Measurements from ENCODE around the gene SLC27A6.
"Not testable (repeated sequence)": the region's sequence is repeated elsewhere in the genome, so short reads cannot be mapped to it uniquely, and the experiment has no call there.

The SLC27A6 gene

GRCh38 chr5:129018837-129019236, 53.5 kb downstream of the SLC27A6 start:
- H3K27me3 ChIP-seq (ENCODE audit: control insufficient read depth, insufficient read depth, low read length), result no peaks in the 10 kb centered on the region
- H3K27ac ChIP-seq (ENCODE audit: low read depth, low read length), result no peak overlapping the region
- H3K4me1 ChIP-seq (ENCODE audit: control insufficient read depth, insufficient read depth, low read length), result no peaks in the 10 kb centered on the region
- no peaks in the 10 kb centered on the region for H3K36me3 ChIP-seq (ENCODE audit: control insufficient read depth, insufficient read depth, low read length)
- H3K4me3 ChIP-seq (ENCODE audit: low read length), result no peak overlapping the region
- H3K9ac ChIP-seq (ENCODE audit: low read length), result no peak overlapping the region

- Histone ChIP-seq H3K36me3 (ENCODE audit: control insufficient read depth, insufficient read depth, low read length) (no peaks in the 10 kb centered on the region), H3K27ac (ENCODE audit: low read depth, low read length) (no peak overlapping the region), H3K27me3 (ENCODE audit: control insufficient read depth, insufficient read depth, low read length) (no peaks in the 10 kb centered on the region), H3K4me3 (ENCODE audit: low read length) (no peak overlapping the region), H3K9ac (ENCODE audit: low read length) (no peak overlapping the region), H3K4me1 (ENCODE audit: control insufficient read depth, insufficient read depth, low read length) (no peaks in the 10 kb centered on the region)
Observed at GRCh38 chr5:129019401-129019908, 54.2 kb downstream of the SLC27A6 start.

GRCh38 chr5:129020683-129021082, 55.4 kb downstream of the SLC27A6 start:
- no peak overlapping the region for H3K27ac ChIP-seq (ENCODE audit: low read depth, low read length)
- H3K4me3 ChIP-seq (ENCODE audit: low read length), result no peak overlapping the region
- no peaks in the 10 kb centered on the region for H3K36me3 ChIP-seq (ENCODE audit: control insufficient read depth, insufficient read depth, low read length)
- no peak overlapping the region for H3K9ac ChIP-seq (ENCODE audit: low read length)
- no peaks in the 10 kb centered on the region for H3K4me1 ChIP-seq (ENCODE audit: control insufficient read depth, insufficient read depth, low read length)
- no peaks in the 10 kb centered on the region for H3K27me3 ChIP-seq (ENCODE audit: control insufficient read depth, insufficient read depth, low read length)

- no peaks in the 10 kb centered on the region for H3K27me3 ChIP-seq (ENCODE audit: control insufficient read depth, insufficient read depth, low read length)
- no peak overlapping the region for H3K4me3 ChIP-seq (ENCODE audit: low read length)
- H3K9ac ChIP-seq (ENCODE audit: low read length), result no peak overlapping the region
- no peak overlapping the region for H3K27ac ChIP-seq (ENCODE audit: low read depth, low read length)
- H3K4me1 ChIP-seq (ENCODE audit: control insufficient read depth, insufficient read depth, low read length), result no peaks in the 10 kb centered on the region
- H3K36me3 ChIP-seq (ENCODE audit: control insufficient read depth, insufficient read depth, low read length), result no peaks in the 10 kb centered on the region
Observed at GRCh38 chr5:129021744-129022143, 56.5 kb downstream of the SLC27A6 start.

GRCh38 chr5:129022599-129022998, 57.3 kb downstream of the SLC27A6 start:
- Histone ChIP-seq H3K36me3 (ENCODE audit: control insufficient read depth, insufficient read depth, low read length) (no peaks in the 10 kb centered on the region), H3K27me3 (ENCODE audit: control insufficient read depth, insufficient read depth, low read length) (no peaks in the 10 kb centered on the region), H3K4me3 (ENCODE audit: low read length) (no peak overlapping the region), H3K27ac (ENCODE audit: low read depth, low read length) (no peak overlapping the region), H3K4me1 (ENCODE audit: control insufficient read depth, insufficient read depth, low read length) (no peaks in the 10 kb centered on the region), H3K9ac (ENCODE audit: low read length) (no peak overlapping the region)

GRCh38 chr5:129027260-129027659, 62.0 kb downstream of the SLC27A6 start:
- no peaks in the 10 kb centered on the region for H3K4me1 ChIP-seq (ENCODE audit: control insufficient read depth, insufficient read depth, low read length)
- no peak overlapping the region for H3K4me3 ChIP-seq (ENCODE audit: low read length)
- no peak overlapping the region for H3K27ac ChIP-seq (ENCODE audit: low read depth, low read length)
- no peaks in the 10 kb centered on the region for H3K27me3 ChIP-seq (ENCODE audit: control insufficient read depth, insufficient read depth, low read length)
- H3K9ac ChIP-seq (ENCODE audit: low read length), result no peak overlapping the region
- no peaks in the 10 kb centered on the region for H3K36me3 ChIP-seq (ENCODE audit: control insufficient read depth, insufficient read depth, low read length)

GRCh38 chr5:129031886-129032683, 66.8 kb downstream of the SLC27A6 start:
- no peak overlapping the region for H3K27ac ChIP-seq (ENCODE audit: low read depth, low read length)
- H3K27me3 ChIP-seq (ENCODE audit: control insufficient read depth, insufficient read depth, low read length), result no peaks in the 10 kb centered on the region
- H3K4me1 ChIP-seq (ENCODE audit: control insufficient read depth, insufficient read depth, low read length), result no peaks in the 10 kb centered on the region
- H3K4me3 ChIP-seq (ENCODE audit: low read length), result no peak overlapping the region
- H3K9ac ChIP-seq (ENCODE audit: low read length), result no peak overlapping the region
- no peaks in the 10 kb centered on the region for H3K36me3 ChIP-seq (ENCODE audit: control insufficient read depth, insufficient read depth, low read length)

- H3K4me1 ChIP-seq (ENCODE audit: control insufficient read depth, insufficient read depth, low read length); H3K9ac ChIP-seq (ENCODE audit: low read length); H3K27me3 ChIP-seq (ENCODE audit: control insufficient read depth, insufficient read depth, low read length); H3K4me3 ChIP-seq (ENCODE audit: low read length); H3K27ac ChIP-seq (ENCODE audit: low read depth, low read length); H3K36me3 ChIP-seq (ENCODE audit: control insufficient read depth, insufficient read depth, low read length): not testable (repeated sequence)
Observed at GRCh38 chr5:129036257-129036656, 71.0 kb downstream of the SLC27A6 start.

- no peaks in the 10 kb centered on the region for H3K4me1 ChIP-seq (ENCODE audit: control insufficient read depth, insufficient read depth, low read length)
- no peaks in the 10 kb centered on the region for H3K36me3 ChIP-seq (ENCODE audit: control insufficient read depth, insufficient read depth, low read length)
- H3K9ac ChIP-seq (ENCODE audit: low read length), result no peak overlapping the region
- no peaks in the 10 kb centered on the region for H3K27me3 ChIP-seq (ENCODE audit: control insufficient read depth, insufficient read depth, low read length)
- no peak overlapping the region for H3K4me3 ChIP-seq (ENCODE audit: low read length)
- no peak overlapping the region for H3K27ac ChIP-seq (ENCODE audit: low read depth, low read length)
Observed at GRCh38 chr5:129041196-129041881, 76.1 kb downstream of the SLC27A6 start.

- Histone ChIP-seq H3K27me3 (ENCODE audit: control insufficient read depth, insufficient read depth, low read length) (no peaks in the 10 kb centered on the region), H3K36me3 (ENCODE audit: control insufficient read depth, insufficient read depth, low read length) (no peaks in the 10 kb centered on the region), H3K27ac (ENCODE audit: low read depth, low read length) (no peak overlapping the region), H3K4me3 (ENCODE audit: low read length) (no peak overlapping the region), H3K4me1 (ENCODE audit: control insufficient read depth, insufficient read depth, low read length) (no peaks in the 10 kb centered on the region), H3K9ac (ENCODE audit: low read length) (no peak overlapping the region)
Observed at GRCh38 chr5:129042306-129042705, 77.0 kb downstream of the SLC27A6 start.

GRCh38 chr5:129043894-129044293, 78.6 kb downstream of the SLC27A6 start:
- H3K9ac ChIP-seq (ENCODE audit: low read length), result no peak overlapping the region
- H3K36me3 ChIP-seq (ENCODE audit: control insufficient read depth, insufficient read depth, low read length), result no peaks in the 10 kb centered on the region
- H3K27ac ChIP-seq (ENCODE audit: low read depth, low read length), result no peak overlapping the region
- no peaks in the 10 kb centered on the region for H3K4me1 ChIP-seq (ENCODE audit: control insufficient read depth, insufficient read depth, low read length)
- H3K27me3 ChIP-seq (ENCODE audit: control insufficient read depth, insufficient read depth, low read length), result no peaks in the 10 kb centered on the region
- no peak overlapping the region for H3K4me3 ChIP-seq (ENCODE audit: low read length)

- Histone ChIP-seq H3K27me3 (ENCODE audit: control insufficient read depth, insufficient read depth, low read length) (no peaks in the 10 kb centered on the region), H3K36me3 (ENCODE audit: control insufficient read depth, insufficient read depth, low read length) (no peaks in the 10 kb centered on the region), H3K9ac (ENCODE audit: low read length) (no peak overlapping the region), H3K27ac (ENCODE audit: low read depth, low read length) (no peak overlapping the region), H3K4me3 (ENCODE audit: low read length) (no peak overlapping the region), H3K4me1 (ENCODE audit: control insufficient read depth, insufficient read depth, low read length) (no peaks in the 10 kb centered on the region)
Observed at GRCh38 chr5:129046151-129046550, 80.9 kb downstream of the SLC27A6 start.

GRCh38 chr5:129048509-129048908, 83.2 kb downstream of the SLC27A6 start:
- Histone ChIP-seq H3K4me1 (ENCODE audit: control insufficient read depth, insufficient read depth, low read length) (no peaks in the 10 kb centered on the region), H3K27me3 (ENCODE audit: control insufficient read depth, insufficient read depth, low read length) (no peaks in the 10 kb centered on the region), H3K36me3 (ENCODE audit: control insufficient read depth, insufficient read depth, low read length) (no peaks in the 10 kb centered on the region), H3K9ac (ENCODE audit: low read length) (no peak overlapping the region), H3K27ac (ENCODE audit: low read depth, low read length) (no peak overlapping the region), H3K4me3 (ENCODE audit: low read length) (no peak overlapping the region)

Data from rectal smooth muscle tissue (tissue), 1 donor.